A673 (cell line): ENCODE results near the gene TRMT6. TPM values are rescaled to one million over a fixed set of nuclear protein-coding genes. Genes with fewer than 3 reads are reported as not detected.
A peak's percentile ranks its signal among the peaks of the same experiment; 100 is the strongest.

Experiments used
- BruUV-seq: library from RNA; stranded (reverse); fragments of 400-500 nt; replicated peaks from 2 replicates; lab custom pipeline; 2021; lab: Mats Ljungman, UMichigan
- CTCF ChIA-PET: fragments of 300-600 bp; sonication (Branson Sonifier 250); formaldehyde crosslinking; loops from one replicate; lab custom pipeline; 2022; ENCODE audit warnings: antibody characterized with exemption; lab: Charles Lee
- POLR2A ChIA-PET: fragments of 300-600 bp; sonication (Branson Sonifier 250); formaldehyde crosslinking; loops from one replicate; lab custom pipeline; 2022; ENCODE audit warnings: antibody characterized with exemption; ENCODE audit not compliant: low non-redundant PET; lab: Charles Lee
- DNase-seq: peaks from one replicate; pipeline ENCODE4 v3.0.0-alpha.2; 2015; ENCODE audit warnings: low spot score
- H3K27ac ChIP-seq: fragments of 200-600 bp; sonication (generic); 2 replicates; pipeline ENCODE4 v1.5.1; 2016; ENCODE audit warnings: mixed run types, low read depth, mild to moderate bottlenecking, mixed read lengths, antibody characterized with exemption, low read length; ENCODE audit not compliant: poor library complexity, severe bottlenecking
- H3K27me3 ChIP-seq: fragments of 200-600 bp; sonication (generic); replicated peaks from 2 replicates; pipeline ENCODE4 v1.6.1; 2017; ENCODE audit warnings: mixed run types, low read depth, mild to moderate bottlenecking, mixed read lengths, antibody characterized with exemption, low read length; ENCODE audit not compliant: insufficient read depth, poor library complexity
- H3K36me3 ChIP-seq: fragments of 200-600 bp; sonication (generic); 2 replicates; pipeline ENCODE4 v1.6.1; 2016; ENCODE audit warnings: mixed run types, mild to moderate bottlenecking, mixed read lengths, antibody characterized with exemption, low read length; ENCODE audit not compliant: insufficient read depth, poor library complexity, severe bottlenecking
- H3K4me1 ChIP-seq: fragments of 200-600 bp; sonication (generic); 2 replicates; pipeline ENCODE4 v1.6.1; 2017; ENCODE audit warnings: mixed run types, mild to moderate bottlenecking, mixed read lengths, antibody characterized with exemption, low read length; ENCODE audit not compliant: insufficient read depth, poor library complexity, severe bottlenecking
- H3K4me3 ChIP-seq: fragments of 200-600 bp; sonication (generic); 2 replicates; pipeline ENCODE4 v1.5.1; 2016; ENCODE audit warnings: low read depth, mixed run types, mild to moderate bottlenecking, mixed read lengths, low read length; ENCODE audit not compliant: poor library complexity, severe bottlenecking
- H3K9me3 ChIP-seq: fragments of 200-600 bp; sonication (generic); 2 replicates; pipeline ENCODE4 v1.6.1; 2016; ENCODE audit warnings: mixed run types, low read depth, mild to moderate bottlenecking, mixed read lengths, antibody characterized with exemption, low read length; ENCODE audit not compliant: poor library complexity, severe bottlenecking
- EZH2 ChIP-seq: fragments of 200-600 bp; sonication (generic); IDR thresholded peaks from 2 replicates; pipeline ENCODE4 v1.6.1; 2017; ENCODE audit warnings: borderline replicate concordance, low read depth, mild to moderate bottlenecking, mixed read lengths, antibody characterized with exemption, low read length; ENCODE audit not compliant: poor library complexity, severe bottlenecking
- intact Hi-C: fragments of 100-400 bp; cut with micrococcal nuclease; formaldehyde crosslinking; loops from one replicate; pipeline ENCODE4 v1.10.0; 2022; ENCODE audit not compliant: unreplicated experiment
- total RNA-seq: library from RNA; stranded (reverse); gene quantifications from 2 replicates; pipeline ENCODE4 v1.2.3, GENCODE V29; 2021
- TF ChIP-seq, protein P1 (sequence below): fragments of 300-800, 200-600 bp; sonication (generic); conservative IDR thresholded peaks from 2 replicates; pipeline ENCODE4 v1.5.1; 2017; ENCODE audit warnings: low read depth, mild to moderate bottlenecking, antibody characterized with exemption, low read length, moderate library complexity, mixed read lengths

TRMT6 gene
- total RNA-seq, 1 experiment from 2014 or later: 41.6 TPM

- Histone ChIP-seq H3K9me3 (no peaks in the 10 kb centered on the region), H3K27me3 (no peaks in the 10 kb centered on the region), H3K36me3 (peaks cover 49% of the 10 kb centered on the region), H3K27ac (no peak overlapping the region), H3K4me1 (no peaks in the 10 kb centered on the region), H3K4me3 (no peak overlapping the region)
- peak; percentile 67 for DNase-seq
- intact Hi-C loops: no loop called here
- no TSS peak for BruUV-seq
- ChIA-PET POLR2A (no interaction called here), CTCF (no interaction called here)
- TF ChIP-seq EZH2: no peak
- TF ChIP-seq, protein P1, sequence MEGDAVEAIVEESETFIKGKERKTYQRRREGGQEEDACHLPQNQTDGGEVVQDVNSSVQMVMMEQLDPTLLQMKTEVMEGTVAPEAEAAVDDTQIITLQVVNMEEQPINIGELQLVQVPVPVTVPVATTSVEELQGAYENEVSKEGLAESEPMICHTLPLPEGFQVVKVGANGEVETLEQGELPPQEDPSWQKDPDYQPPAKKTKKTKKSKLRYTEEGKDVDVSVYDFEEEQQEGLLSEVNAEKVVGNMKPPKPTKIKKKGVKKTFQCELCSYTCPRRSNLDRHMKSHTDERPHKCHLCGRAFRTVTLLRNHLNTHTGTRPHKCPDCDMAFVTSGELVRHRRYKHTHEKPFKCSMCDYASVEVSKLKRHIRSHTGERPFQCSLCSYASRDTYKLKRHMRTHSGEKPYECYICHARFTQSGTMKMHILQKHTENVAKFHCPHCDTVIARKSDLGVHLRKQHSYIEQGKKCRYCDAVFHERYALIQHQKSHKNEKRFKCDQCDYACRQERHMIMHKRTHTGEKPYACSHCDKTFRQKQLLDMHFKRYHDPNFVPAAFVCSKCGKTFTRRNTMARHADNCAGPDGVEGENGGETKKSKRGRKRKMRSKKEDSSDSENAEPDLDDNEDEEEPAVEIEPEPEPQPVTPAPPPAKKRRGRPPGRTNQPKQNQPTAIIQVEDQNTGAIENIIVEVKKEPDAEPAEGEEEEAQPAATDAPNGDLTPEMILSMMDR: no peak
Measured at GRCh38 chr20:5969348-5969935, 19.1 kb upstream of the TRMT6 start.

DNA sequence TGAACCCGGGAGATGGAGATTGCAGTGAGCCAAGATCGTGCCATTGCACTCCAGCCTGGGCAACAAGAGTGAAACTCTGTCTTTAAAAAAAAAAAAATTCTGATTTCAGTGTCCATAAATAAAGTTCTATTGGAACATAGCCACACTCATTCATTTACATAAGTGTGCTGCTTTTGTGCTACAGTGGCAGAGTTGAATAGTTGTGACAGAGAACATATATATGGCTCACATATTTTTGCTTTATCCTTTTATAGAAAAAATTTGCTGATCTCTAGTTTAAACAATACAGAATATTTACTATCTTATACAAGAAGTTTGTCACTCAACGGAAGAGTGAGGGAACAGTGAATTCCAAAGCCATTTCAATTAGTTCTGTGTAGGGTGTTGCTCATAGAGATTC is 18.1 kb upstream of the TRMT6 start:
- DNase-seq: no peak
- ChIA-PET POLR2A (no interaction called here), CTCF (no interaction called here)
- no TSS peak for BruUV-seq
- intact Hi-C loops: no loop called here
- no peaks in the 10 kb centered on the region for H3K27me3 ChIP-seq
- no peaks in the 10 kb centered on the region for H3K4me1 ChIP-seq
- peaks cover 45% of the 10 kb centered on the region for H3K36me3 ChIP-seq
- H3K27ac ChIP-seq: no peak overlapping the region
- TF ChIP-seq EZH2: no peak
- TF ChIP-seq, protein P1: no peak
- no peak overlapping the region for H3K4me3 ChIP-seq
- H3K9me3 ChIP-seq: no peaks in the 10 kb centered on the region

DNA sequence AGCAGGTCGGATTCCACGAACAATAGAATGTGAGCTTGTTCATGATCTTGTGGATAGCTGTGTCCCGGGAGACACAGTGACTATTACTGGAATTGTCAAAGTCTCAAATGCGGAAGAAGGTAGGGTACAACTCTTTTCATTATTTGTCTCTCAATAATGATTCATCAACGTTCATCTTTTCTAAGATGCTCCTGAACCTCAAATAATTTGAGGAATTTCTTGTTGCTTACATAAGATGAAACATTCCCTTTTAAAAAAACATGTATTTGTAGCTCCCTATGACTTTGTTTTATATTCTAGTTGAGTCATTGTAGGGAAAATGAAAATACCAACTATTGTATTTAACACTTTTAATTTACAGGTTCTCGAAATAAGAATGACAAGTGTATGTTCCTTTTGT is 17.1 kb upstream of the TRMT6 start:
- H3K9me3 ChIP-seq: no peaks in the 10 kb centered on the region
- no peak overlapping the region for H3K27ac ChIP-seq
- H3K4me3 ChIP-seq: no peak overlapping the region
- no peak for TF ChIP-seq EZH2
- TF ChIP-seq, protein P1: no peak
- no peak for DNase-seq
- CTCF ChIA-PET: no interaction called here
- POLR2A ChIA-PET: no interaction called here
- no TSS peak for BruUV-seq
- H3K27me3 ChIP-seq: no peaks in the 10 kb centered on the region
- no peaks in the 10 kb centered on the region for H3K4me1 ChIP-seq
- H3K36me3 ChIP-seq: peaks cover 35% of the 10 kb centered on the region
- intact Hi-C loops: no loop called here
